Measurements from ENCODE around the gene POLR2I.

Gene POLR2I

DNA sequence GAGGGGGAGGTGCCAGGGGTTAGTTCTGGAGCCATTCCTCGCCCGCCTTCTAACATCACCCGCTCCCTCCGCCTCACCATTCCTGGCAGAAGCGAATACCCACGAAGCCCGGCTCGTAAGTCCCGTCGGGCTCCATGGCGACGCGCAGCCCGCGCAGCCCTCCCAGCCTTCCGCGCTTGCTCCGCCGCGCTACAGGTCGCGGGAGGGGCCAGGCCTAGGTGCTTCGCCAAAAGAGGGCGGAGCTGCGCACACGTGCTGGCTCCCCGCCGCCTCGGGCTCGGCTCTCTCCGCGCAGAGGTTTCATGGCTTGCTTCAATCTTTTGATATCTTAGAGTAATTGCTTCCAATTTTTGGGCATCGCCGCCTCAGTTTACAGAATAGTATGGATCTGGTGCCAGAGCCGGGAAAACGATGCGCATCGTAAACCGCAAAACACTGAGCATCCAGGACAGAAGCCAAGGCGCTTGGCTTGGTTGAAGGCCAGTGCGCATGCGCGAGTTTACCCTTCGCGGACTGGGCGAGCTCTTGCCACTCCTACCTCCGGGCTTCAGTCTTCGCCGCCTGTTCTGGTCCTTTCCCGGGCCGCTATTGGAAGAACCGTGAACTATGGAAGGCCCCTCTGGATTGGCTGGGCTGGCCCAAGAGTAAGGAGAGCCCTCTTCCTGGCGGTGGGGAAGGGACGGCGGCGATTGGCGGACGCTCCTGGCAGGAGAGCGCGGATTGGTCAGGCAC, at the start of gene POLR2I:
Gene POLR2I (minus strand): TSS at position 155 of the 732 bp plus-strand sequence. CDS start 19 bp downstream, at position 136.
- DNase-seq: peak; percentile 77 to 100 (median 99)

- DNase-seq: no peak
Measured at GRCh38 chr19:36163813-36164212, 49.1 kb upstream of the POLR2I start.

DNA sequence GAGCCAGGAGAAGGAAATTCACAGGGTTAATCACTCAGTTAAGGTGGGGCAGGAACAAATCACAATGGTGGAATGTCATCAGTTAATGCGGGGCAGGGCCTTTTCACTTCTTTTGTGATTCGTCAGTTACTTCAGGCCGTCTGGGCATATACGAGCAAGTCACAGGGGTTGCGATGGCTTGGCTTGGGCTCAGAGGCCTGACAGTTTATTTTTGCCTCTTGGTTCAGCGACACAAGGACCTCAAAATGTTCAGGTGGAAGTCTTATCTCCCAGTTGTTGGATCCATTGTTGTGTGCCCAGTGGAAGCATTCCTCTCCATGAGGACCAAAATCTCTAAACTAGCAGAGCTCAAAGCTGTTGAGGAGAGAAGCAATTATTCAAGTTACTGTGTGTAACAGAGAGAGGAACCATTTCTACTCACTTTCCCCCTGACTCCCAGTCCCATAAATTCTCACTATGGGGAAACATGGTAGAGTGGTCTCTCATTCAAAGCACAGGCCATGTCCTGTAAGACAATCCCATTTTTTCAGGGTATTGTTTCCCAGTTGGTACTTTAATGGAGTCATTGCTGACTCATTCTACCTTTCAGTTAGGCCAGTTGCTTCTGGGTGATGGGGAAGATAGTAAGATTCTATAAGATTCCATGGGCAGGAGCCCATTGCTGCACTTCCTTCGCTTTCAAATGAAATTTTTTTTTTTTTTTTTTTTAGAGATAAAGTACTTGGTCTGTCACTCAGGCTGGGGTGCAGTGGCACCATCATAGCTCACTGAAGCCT, 46.3 kb upstream of the POLR2I start:
- no peak for DNase-seq

DNA sequence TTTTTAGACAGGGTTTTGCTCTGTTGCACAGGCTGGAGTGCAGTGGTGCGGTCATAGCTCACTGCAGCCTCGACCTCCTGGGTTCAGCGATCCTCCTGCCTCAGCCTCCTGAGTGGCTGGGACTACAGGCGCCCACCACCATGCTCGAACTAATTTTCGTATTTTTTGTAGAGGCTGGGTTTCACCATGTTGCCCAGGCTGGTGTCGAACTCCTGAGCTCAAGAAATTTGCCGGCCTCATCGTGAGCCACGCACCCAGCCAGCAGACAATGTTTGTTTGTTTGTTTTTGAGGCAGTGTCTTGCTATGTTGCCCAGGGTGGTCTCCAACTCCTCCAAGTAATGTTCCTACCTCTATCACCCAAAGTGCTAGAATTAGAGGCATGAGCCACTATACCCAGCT, 38.5 kb upstream of the POLR2I start:
- DNase-seq: no peak

DNA sequence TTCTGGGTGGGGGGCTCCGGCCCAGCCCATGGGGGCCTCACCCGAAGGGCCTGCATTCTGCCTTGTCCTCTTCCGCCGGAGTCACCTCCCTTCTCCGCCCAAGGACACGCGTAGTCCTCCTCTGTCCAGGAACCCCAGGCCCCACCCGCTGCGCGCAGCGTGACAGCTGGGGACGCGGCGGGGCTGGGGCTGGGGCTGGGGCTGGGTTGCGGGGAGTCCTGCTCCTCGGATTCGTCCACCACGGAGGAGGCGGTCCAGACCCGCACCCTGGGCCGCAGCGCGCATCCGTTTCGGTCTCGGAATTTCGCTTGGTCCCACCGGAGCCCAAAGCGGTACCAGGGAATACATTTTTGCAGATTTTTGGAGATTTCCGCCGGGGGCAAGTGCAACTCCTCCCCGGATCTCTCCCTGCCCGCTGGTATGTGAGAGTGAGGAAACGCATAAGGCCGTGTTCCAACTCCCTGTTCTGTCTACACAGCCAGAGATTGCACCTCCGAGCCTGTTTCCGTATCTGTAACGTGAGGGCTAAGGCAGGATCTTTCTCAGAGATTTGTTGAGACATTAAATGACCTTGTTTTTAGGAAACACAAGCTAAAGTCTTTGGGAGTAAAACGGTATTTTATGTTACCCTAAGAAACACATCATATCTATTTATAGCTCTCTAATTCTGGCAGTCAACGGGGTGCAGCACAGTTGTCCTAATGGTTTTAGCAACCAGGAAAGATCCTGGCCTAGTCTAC, 37.8 kb upstream of the POLR2I start, which contains the start of gene COX7A1:
Gene COX7A1 (minus strand): TSS at position 96 of the 740 bp plus-strand sequence. CDS start 40 bp downstream, at position 56.
- peak in 10 of 56 donors; percentile 1 to 52 (median 16) for DNase-seq

DNA sequence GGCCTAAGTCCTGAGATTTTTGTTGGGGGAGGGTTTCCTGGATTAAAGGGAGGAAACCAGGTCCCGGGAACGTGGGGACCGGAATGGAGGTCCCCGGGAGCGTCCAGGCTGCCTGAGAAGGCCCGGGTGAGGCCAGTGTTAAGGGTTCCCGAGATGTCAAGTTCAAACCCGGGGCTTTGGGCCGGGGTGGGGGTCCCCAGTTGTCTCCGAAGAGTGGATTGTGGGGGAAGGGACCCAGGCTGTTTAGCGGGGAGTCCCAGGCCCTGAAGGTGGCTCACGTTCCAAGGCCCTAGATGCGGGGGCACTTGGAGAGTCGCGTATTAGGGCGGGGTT, 37.3 kb upstream of the POLR2I start:
- no peak for DNase-seq

GRCh38 chr19:36151144-36152018, 36.7 kb upstream of the POLR2I start:
- peak in 2 of 56 donors; percentile 10 to 29 for DNase-seq

- DNase-seq: no peak
Measured at GRCh38 chr19:36150586-36150985, 35.9 kb upstream of the POLR2I start.

GRCh38 chr19:36149673-36150406, 35.2 kb upstream of the POLR2I start:
- no peak for DNase-seq

- no peak for DNase-seq
Measured at GRCh38 chr19:36144624-36145023, 29.9 kb upstream of the POLR2I start.

- DNase-seq: no peak
Measured at GRCh38 chr19:36142496-36142895, 27.8 kb upstream of the POLR2I start.

- no peak for DNase-seq
Measured at GRCh38 chr19:36142046-36142445, 27.4 kb upstream of the POLR2I start.

DNA sequence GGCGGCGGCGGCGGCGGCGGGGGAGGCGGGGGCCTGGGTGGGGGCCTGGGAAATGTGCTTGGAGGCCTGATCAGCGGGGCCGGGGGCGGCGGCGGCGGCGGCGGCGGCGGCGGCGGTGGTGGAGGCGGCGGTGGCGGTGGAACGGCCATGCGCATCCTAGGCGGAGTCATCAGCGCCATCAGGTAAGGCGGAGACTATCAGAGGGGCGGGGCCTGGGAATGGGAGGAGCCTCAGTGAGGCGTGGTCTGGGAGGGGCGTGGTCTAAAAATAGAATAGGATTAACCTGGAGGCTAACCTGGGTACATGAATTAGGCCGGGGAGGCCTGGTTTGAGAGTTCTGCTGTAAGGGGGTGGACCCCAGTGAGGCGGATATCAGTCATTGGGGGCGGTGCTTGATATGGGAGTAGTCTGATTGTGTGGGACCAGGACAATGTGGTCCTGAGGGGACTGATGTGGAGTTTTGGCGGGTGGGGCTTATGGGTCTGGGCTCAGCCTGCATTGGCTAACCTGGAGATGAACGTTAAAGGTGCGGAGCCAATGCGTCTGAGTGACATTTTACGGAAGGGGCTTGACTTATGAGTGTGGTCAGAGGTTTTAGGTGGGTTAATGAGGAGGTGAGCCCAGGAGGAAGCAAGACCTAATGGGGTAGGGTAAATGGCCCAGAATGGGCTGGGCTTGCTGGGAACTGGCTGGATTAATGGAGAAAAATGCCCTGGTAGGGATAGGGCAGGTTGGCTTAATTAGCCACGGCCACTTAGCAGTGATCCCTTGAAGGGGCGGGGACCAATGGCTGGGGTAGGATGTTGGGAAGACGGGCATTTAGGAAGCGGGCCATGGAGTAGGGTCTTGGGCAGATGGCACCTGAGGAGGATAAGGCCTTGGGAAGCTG, 26.6 kb upstream of the POLR2I start:
- DNase-seq: peak in 53 of 56 donors; percentile 10 to 87 (median 58)

DNA sequence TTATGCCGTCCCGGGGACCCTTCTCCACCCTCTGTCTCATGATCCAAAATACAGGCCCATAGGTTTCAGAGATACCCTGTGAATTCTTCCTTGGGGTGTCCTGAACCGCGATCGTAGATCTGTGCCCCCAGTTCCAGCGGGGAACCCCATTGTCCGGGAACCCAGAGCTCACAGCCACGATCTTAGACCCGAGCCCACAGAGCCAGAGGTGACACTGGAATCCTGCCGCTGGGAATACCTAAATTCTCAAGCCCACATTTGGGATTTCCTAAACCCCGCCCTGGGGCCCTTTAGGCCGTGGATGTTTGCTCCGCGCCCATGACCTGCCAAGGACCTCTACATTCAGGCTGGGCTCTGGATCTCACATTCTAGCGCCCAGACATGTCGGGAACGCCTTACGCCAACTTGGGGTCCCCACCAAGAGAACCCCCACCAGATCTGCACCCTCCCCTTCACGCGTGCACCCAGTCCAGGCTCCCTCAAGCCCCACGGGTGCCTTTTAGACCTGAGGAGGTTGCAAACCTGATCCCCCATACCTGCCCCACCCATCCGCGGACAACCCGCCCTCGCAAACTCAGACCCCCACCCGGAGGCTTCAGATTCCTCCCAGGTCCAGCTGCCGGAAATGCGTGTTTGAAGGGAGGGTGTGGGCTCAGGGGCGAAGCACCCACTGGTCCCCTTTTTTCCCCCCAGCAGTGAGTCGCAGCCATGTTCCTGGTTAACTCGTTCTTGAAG, 25.8 kb upstream of the POLR2I start:
- DNase-seq: peak in 26 of 56 donors; percentile 16 to 64 (median 49)

DNA sequence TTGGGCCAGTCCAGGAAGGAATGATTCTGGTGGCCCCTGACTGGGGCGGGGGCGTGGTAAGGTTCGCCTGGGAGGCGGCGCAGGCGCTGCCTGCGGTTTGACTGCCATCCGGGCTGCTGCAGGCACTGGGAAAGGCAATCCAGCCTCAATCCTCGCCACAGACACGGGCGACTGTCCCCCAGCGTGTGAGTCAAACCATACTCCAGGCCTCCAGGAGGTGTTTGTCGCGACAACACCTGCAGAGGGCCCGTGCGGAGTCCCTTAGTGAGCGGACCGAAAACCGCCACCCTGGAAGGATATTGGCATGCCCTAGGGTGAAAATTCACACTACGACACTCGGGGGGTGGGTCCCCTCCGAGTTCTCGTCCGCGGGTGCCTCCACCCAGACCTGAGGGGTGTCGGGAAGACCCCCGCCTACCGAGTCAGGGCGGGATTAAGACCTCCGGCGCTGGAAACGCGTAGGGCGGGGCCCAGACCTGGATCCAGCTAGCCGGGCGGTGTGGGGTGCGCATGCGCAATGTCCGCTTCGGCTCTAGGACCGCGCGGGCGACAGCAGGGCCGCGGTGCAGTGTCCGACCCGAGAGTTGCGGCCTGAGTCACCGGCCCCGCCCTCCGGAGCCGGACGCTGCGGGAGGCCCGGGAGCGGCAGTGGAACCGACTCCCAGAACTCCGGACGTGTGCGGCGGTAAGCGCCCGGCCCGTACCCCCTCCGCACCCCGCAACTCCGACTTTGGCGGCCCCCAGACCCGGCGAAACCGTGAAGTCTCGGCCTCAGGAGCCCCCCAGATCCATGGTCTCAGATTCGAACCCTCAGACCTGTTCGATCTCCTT, 25.0 kb upstream of the POLR2I start, which contains the start of gene CAPNS1:
Gene CAPNS1 (plus strand): TSS at position 594 of the 831 bp plus-strand sequence. CDS start 946 bp downstream, outside the sequence.
- peak; percentile 67 to 98 (median 93) for DNase-seq

DNA sequence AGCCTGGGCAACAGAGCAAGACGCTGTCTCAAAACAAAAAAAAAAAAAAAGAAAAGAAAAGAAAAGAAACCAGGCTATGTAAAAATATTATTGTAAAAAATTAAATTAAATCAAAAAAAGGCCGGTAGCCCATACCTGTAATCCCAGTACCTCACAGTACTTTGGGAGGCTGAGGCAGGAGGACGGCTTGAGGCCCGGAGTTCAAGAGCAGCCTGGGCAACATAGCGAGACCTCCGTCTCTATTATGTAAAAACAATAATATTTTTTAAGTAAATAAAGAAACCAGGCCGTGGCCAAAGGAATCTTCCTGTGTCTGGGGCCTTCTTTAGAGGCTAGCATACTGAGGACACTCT, 24.4 kb upstream of the POLR2I start:
- no peak for DNase-seq
